ENCODE results near the gene ZNF532.

The ZNF532 gene

GRCh38 chr18:58975296-58975695, 110.6 kb downstream of the ZNF532 start:
- TF ChIP-seq CTCF (IDR thresholded peaks at IDR 0.05; ENCODE audit: control insufficient read depth, insufficient read depth, low read depth, low read length, missing control alignments): no peak
- H3K4me3 ChIP-seq (ENCODE audit: control insufficient read depth, low read depth, low read length): no peak overlapping the region

GRCh38 chr18:58975781-58976180, 111.1 kb downstream of the ZNF532 start:
- no peak for TF ChIP-seq CTCF (IDR thresholded peaks at IDR 0.05; ENCODE audit: control insufficient read depth, insufficient read depth, low read depth, low read length, missing control alignments)
- no peak overlapping the region for H3K4me3 ChIP-seq (ENCODE audit: control insufficient read depth, low read depth, low read length)
- no peak for DNase-seq (ENCODE audit: low read depth)

More at GRCh38 chr18:58975296-58975695, 110.6 kb downstream of the ZNF532 start:
- no peak for DNase-seq (ENCODE audit: low read depth)

- DNase-seq (ENCODE audit: low read depth): no peak
- TF ChIP-seq CTCF (IDR thresholded peaks at IDR 0.05; ENCODE audit: control insufficient read depth, insufficient read depth, low read depth, low read length, missing control alignments): no peak
Measured at GRCh38 chr18:58977223-58977622, 112.5 kb downstream of the ZNF532 start.

GRCh38 chr18:58977801-58978200, 113.1 kb downstream of the ZNF532 start:
- DNase-seq (ENCODE audit: low read depth): no peak
- no peak overlapping the region for H3K4me3 ChIP-seq (ENCODE audit: control insufficient read depth, low read depth, low read length)
- TF ChIP-seq CTCF (IDR thresholded peaks at IDR 0.05; ENCODE audit: control insufficient read depth, insufficient read depth, low read depth, low read length, missing control alignments): no peak

More at GRCh38 chr18:58977223-58977622, 112.5 kb downstream of the ZNF532 start:
- no peak overlapping the region for H3K4me3 ChIP-seq (ENCODE audit: control insufficient read depth, low read depth, low read length)

GRCh38 chr18:58978916-58979315, 114.2 kb downstream of the ZNF532 start:
- TF ChIP-seq CTCF (IDR thresholded peaks at IDR 0.05; ENCODE audit: control insufficient read depth, insufficient read depth, low read depth, low read length, missing control alignments): no peak
- no peak overlapping the region for H3K4me3 ChIP-seq (ENCODE audit: control insufficient read depth, low read depth, low read length)
- DNase-seq (ENCODE audit: low read depth): no peak

- TF ChIP-seq CTCF (IDR thresholded peaks at IDR 0.05; ENCODE audit: control insufficient read depth, insufficient read depth, low read depth, low read length, missing control alignments): no peak
- no peak for DNase-seq (ENCODE audit: low read depth)
- no peak overlapping the region for H3K4me3 ChIP-seq (ENCODE audit: control insufficient read depth, low read depth, low read length)
Measured at GRCh38 chr18:58979615-58980014, 114.9 kb downstream of the ZNF532 start.

GRCh38 chr18:58980991-58981390, 116.3 kb downstream of the ZNF532 start:
- H3K4me3 ChIP-seq (ENCODE audit: control insufficient read depth, low read depth, low read length): no peak overlapping the region
- DNase-seq (ENCODE audit: low read depth): no peak
- TF ChIP-seq CTCF (IDR thresholded peaks at IDR 0.05; ENCODE audit: control insufficient read depth, insufficient read depth, low read depth, low read length, missing control alignments): no peak

Measured in AG09309 (cell line).